ENCODE results near the gene ZNF625. TPM values are rescaled to one million over a fixed set of nuclear protein-coding genes. Genes with fewer than 3 reads are reported as not detected.

Gene ZNF625
- total RNA-seq, 1 experiment from 2014 or later = 7.9 TPM

- CTCF ChIA-PET = interaction anchor here (0.6 to 2.1 kb wide), 3 partner anchors 51 to 177 kb away, joined by 3 to 20 read pairs (median 3); no protein-coding TSS in a partner anchor
Observed at GRCh38 chr19:12141405-12141736, 15.2 kb downstream of the ZNF625 start.

GRCh38 chr19:12140545-12141404 is 15.8 kb downstream of the ZNF625 start:
- peak; percentile 82 for ATAC-seq
- intact Hi-C loops (cut with micrococcal nuclease; ENCODE audit: unreplicated experiment) (loop anchor here (2.0 kb wide), 2 partner anchors 50 to 76 kb away; partner anchors contain the start of gene ZNF844), in situ Hi-C loops (cut with HindIII; ENCODE audit: low pct_unique_long_range_greater_than_20kb, low sequenced_read_pairs) (no loop called here)
- Histone ChIP-seq H3K27ac (ENCODE audit: low read length) (peak overlapping the region; percentile 84), H3K27me3 (ENCODE audit: control insufficient read depth, insufficient read depth, low read length) (no peaks in the 10 kb centered on the region), H3K4me3 (ENCODE audit: low read depth in 2 of 2, low read length in 2 of 2) (peak overlapping the region; percentile 75 to 79), H3K4me1 (ENCODE audit: control insufficient read depth, insufficient read depth, low read length) (peaks cover 5% of the 10 kb centered on the region; the same call in 1 of the 2 replicates), H3K9me3 (ENCODE audit: control insufficient read depth, insufficient read depth, low read depth, low read length) (peaks cover 14% of the 10 kb centered on the region), H3K36me3 (ENCODE audit: control insufficient read depth, insufficient read depth, low read length) (peaks cover 2% of the 10 kb centered on the region; the same call in 1 of the 2 replicates)
- 0 out of 2 replicates have a peak, but pooled peaks have one; percentile 28 for TF ChIP-seq SIN3A (IDR thresholded peaks at IDR 0.05; ENCODE audit: borderline replicate concordance, insufficient read depth, low read depth, low read length)
- no peak for TF ChIP-seq TCF7L2 (IDR thresholded peaks at IDR 0.05; ENCODE audit: low read depth, low read length)
- TF ChIP-seq, protein P1, sequence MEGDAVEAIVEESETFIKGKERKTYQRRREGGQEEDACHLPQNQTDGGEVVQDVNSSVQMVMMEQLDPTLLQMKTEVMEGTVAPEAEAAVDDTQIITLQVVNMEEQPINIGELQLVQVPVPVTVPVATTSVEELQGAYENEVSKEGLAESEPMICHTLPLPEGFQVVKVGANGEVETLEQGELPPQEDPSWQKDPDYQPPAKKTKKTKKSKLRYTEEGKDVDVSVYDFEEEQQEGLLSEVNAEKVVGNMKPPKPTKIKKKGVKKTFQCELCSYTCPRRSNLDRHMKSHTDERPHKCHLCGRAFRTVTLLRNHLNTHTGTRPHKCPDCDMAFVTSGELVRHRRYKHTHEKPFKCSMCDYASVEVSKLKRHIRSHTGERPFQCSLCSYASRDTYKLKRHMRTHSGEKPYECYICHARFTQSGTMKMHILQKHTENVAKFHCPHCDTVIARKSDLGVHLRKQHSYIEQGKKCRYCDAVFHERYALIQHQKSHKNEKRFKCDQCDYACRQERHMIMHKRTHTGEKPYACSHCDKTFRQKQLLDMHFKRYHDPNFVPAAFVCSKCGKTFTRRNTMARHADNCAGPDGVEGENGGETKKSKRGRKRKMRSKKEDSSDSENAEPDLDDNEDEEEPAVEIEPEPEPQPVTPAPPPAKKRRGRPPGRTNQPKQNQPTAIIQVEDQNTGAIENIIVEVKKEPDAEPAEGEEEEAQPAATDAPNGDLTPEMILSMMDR (IDR thresholded peaks at IDR 0.05) = peak; percentile 88
- TF ChIP-seq POLR2AphosphoS5 (IDR thresholded peaks at IDR 0.05; ENCODE audit: low read depth, low read length) = peak; percentile 55
- TF ChIP-seq, protein P2, sequence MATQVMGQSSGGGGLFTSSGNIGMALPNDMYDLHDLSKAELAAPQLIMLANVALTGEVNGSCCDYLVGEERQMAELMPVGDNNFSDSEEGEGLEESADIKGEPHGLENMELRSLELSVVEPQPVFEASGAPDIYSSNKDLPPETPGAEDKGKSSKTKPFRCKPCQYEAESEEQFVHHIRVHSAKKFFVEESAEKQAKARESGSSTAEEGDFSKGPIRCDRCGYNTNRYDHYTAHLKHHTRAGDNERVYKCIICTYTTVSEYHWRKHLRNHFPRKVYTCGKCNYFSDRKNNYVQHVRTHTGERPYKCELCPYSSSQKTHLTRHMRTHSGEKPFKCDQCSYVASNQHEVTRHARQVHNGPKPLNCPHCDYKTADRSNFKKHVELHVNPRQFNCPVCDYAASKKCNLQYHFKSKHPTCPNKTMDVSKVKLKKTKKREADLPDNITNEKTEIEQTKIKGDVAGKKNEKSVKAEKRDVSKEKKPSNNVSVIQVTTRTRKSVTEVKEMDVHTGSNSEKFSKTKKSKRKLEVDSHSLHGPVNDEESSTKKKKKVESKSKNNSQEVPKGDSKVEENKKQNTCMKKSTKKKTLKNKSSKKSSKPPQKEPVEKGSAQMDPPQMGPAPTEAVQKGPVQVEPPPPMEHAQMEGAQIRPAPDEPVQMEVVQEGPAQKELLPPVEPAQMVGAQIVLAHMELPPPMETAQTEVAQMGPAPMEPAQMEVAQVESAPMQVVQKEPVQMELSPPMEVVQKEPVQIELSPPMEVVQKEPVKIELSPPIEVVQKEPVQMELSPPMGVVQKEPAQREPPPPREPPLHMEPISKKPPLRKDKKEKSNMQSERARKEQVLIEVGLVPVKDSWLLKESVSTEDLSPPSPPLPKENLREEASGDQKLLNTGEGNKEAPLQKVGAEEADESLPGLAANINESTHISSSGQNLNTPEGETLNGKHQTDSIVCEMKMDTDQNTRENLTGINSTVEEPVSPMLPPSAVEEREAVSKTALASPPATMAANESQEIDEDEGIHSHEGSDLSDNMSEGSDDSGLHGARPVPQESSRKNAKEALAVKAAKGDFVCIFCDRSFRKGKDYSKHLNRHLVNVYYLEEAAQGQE (IDR thresholded peaks at IDR 0.05; ENCODE audit: insufficient read depth in 1 of 2, low read depth in 2 of 2, low read length in 1 of 2) = no peak
- no peak for DNase-seq (ENCODE audit: low read depth, low spot score)
- POLR2A ChIA-PET = interaction anchor here (0.5 to 0.7 kb wide), 4 partner anchors 93 to 204 kb away, joined by 3 to 14 read pairs (median 6); no protein-coding TSS in a partner anchor
- CTCF ChIA-PET = interaction anchor here (0.6 to 2.1 kb wide), 7 partner anchors 50 to 343 kb away, joined by 3 to 20 read pairs (median 3); partner anchors contain the start of genes ZNF433 and ZNF700
- BruUV-seq (replicated peaks) = no TSS peak

More at GRCh38 chr19:12141405-12141736, 15.2 kb downstream of the ZNF625 start:
- peaks cover 6% of the 10 kb centered on the region; the same call in 1 of the 2 replicates for H3K36me3 ChIP-seq (ENCODE audit: control insufficient read depth, insufficient read depth, low read length)
- DNase-seq (ENCODE audit: low read depth, low spot score) (no peak), ATAC-seq (no peak)
- TF ChIP-seq, protein P2 (IDR thresholded peaks at IDR 0.05; ENCODE audit: insufficient read depth in 1 of 2, low read depth in 2 of 2, low read length in 1 of 2) = no peak
- TF ChIP-seq SIN3A (IDR thresholded peaks at IDR 0.05; ENCODE audit: borderline replicate concordance, insufficient read depth, low read depth, low read length) (no peak), TCF7L2 (IDR thresholded peaks at IDR 0.05; ENCODE audit: low read depth, low read length) (no peak), POLR2AphosphoS5 (IDR thresholded peaks at IDR 0.05; ENCODE audit: low read depth, low read length) (no peak)
- TF ChIP-seq, protein P1 (IDR thresholded peaks at IDR 0.05) = peak; percentile 50
- no peak overlapping the region; the same call in 1 of the 2 replicates for H3K27ac ChIP-seq (ENCODE audit: low read length)
- no peaks in the 10 kb centered on the region for H3K27me3 ChIP-seq (ENCODE audit: control insufficient read depth, insufficient read depth, low read length)
- H3K9me3 ChIP-seq (ENCODE audit: control insufficient read depth, insufficient read depth, low read depth, low read length) = peaks cover 18% of the 10 kb centered on the region
- intact Hi-C loops (cut with micrococcal nuclease; ENCODE audit: unreplicated experiment) = loop anchor here (2.0 kb wide), 2 partner anchors 51 to 77 kb away; partner anchors contain the start of gene ZNF844
- no TSS peak for BruUV-seq (replicated peaks)
- H3K4me3 ChIP-seq (ENCODE audit: low read depth in 2 of 2, low read length in 2 of 2) = peak overlapping the region in 1 of 2 experiments; percentile 79; a peak in 1 of 4 replicates
- peaks cover 5% of the 10 kb centered on the region; the same call in 1 of the 2 replicates for H3K4me1 ChIP-seq (ENCODE audit: control insufficient read depth, insufficient read depth, low read length)
- POLR2A ChIA-PET = no interaction called here
- in situ Hi-C loops (cut with HindIII; ENCODE audit: low pct_unique_long_range_greater_than_20kb, low sequenced_read_pairs) = no loop called here

Measured in Panc1 (cell line).